Glutamatergic neuron (in vitro differentiated cells): ENCODE results near the gene GLYR1. TPM values are rescaled to one million over a fixed set of nuclear protein-coding genes. Genes with fewer than 3 reads are reported as not detected.

Experiments used
- DNase-seq: peaks from one replicate; pipeline ENCODE4 v3.0.0; 2022
- H3K27ac Mint-ChIP-seq: one replicate; pipeline ENCODE4 v1.8.0; 2020; ENCODE audit warnings: mild to moderate bottlenecking, mixed read lengths, inconsistent platforms; ENCODE audit not compliant: unreplicated experiment
- H3K27me3 Mint-ChIP-seq: one replicate; pipeline ENCODE4 v1.8.0; 2020; ENCODE audit warnings: mild to moderate bottlenecking, moderate library complexity, mixed read lengths, inconsistent platforms; ENCODE audit not compliant: unreplicated experiment
- H3K36me3 Mint-ChIP-seq: one replicate; pipeline ENCODE4 v1.8.0; 2020; ENCODE audit warnings: mild to moderate bottlenecking, mixed read lengths, inconsistent platforms; ENCODE audit not compliant: unreplicated experiment
- H3K4me1 Mint-ChIP-seq: one replicate; pipeline ENCODE4 v1.8.0; 2020; ENCODE audit warnings: mild to moderate bottlenecking, low read depth, mixed read lengths, inconsistent platforms; ENCODE audit not compliant: unreplicated experiment
- H3K4me3 Mint-ChIP-seq: one replicate; pipeline ENCODE4 v1.8.0; 2020; ENCODE audit warnings: mild to moderate bottlenecking, mixed read lengths, inconsistent platforms; ENCODE audit not compliant: unreplicated experiment
- H3K9me3 Mint-ChIP-seq: one replicate; pipeline ENCODE4 v1.8.0; 2020; ENCODE audit warnings: mild to moderate bottlenecking, moderate library complexity, mixed read lengths, inconsistent platforms; ENCODE audit not compliant: unreplicated experiment
- CTCF ChIP-seq: fragments of 200-600 bp; sonication (generic); IDR thresholded peaks from one replicate; pipeline ENCODE4 v1.5.0; 2021; ENCODE audit not compliant: partially characterized antibody, unreplicated experiment
- total RNA-seq: library from RNA; stranded (reverse); fragmentation: NEBNext Ultra II Directional; extraction: Animal tissue kit (Norgen Biotek cat#: 25700); gene quantifications from one replicate; pipeline ENCODE4 v1.2.1, GENCODE V29; 2021; ENCODE audit not compliant: unreplicated experiment

The GLYR1 gene
- total RNA-seq, 1 donor from 2014 or later, result 133 TPM

GRCh38 chr16:4802659-4803287 lies 44.3 kb downstream of the GLYR1 start:
- peak; percentile 43 for TF ChIP-seq CTCF
- peak; percentile 92 for DNase-seq
- H3K36me3 Mint-ChIP-seq, result no peaks in the 10 kb centered on the region
- H3K27me3 Mint-ChIP-seq, result peaks cover 13% of the 10 kb centered on the region
- H3K4me3 Mint-ChIP-seq, result peak overlapping the region; percentile 88
- peak overlapping the region; percentile 94 for H3K27ac Mint-ChIP-seq
- H3K9me3 Mint-ChIP-seq, result peaks cover 11% of the 10 kb centered on the region
- H3K4me1 Mint-ChIP-seq, result peaks cover 22% of the 10 kb centered on the region

GRCh38 chr16:4801962-4802658 lies 45.0 kb downstream of the GLYR1 start, which contains the start of gene ROGDI:
TSS of gene ROGDI (minus strand) at chr16:4802633. CDS start at chr16:4802571, 62 bp downstream.
- Mint-ChIP-seq H3K4me1 (peaks cover 22% of the 10 kb centered on the region), H3K27me3 (peaks cover 11% of the 10 kb centered on the region), H3K36me3 (no peaks in the 10 kb centered on the region), H3K9me3 (peaks cover 8% of the 10 kb centered on the region), H3K4me3 (peak within 1 kb of the TSS; percentile 88), H3K27ac (peak within 1 kb of the TSS; percentile 94)
- no peak for TF ChIP-seq CTCF
- DNase-seq, result peak; percentile 64

- no peak for TF ChIP-seq CTCF
- H3K9me3 Mint-ChIP-seq, result peaks cover 8% of the 10 kb centered on the region
- H3K27ac Mint-ChIP-seq, result peak overlapping the region; percentile 88
- no peak for DNase-seq
- H3K27me3 Mint-ChIP-seq, result peaks cover 11% of the 10 kb centered on the region
- no peaks in the 10 kb centered on the region for H3K36me3 Mint-ChIP-seq
- H3K4me3 Mint-ChIP-seq, result peak overlapping the region; percentile 83
- peaks cover 22% of the 10 kb centered on the region for H3K4me1 Mint-ChIP-seq
Measured at GRCh38 chr16:4801051-4801961, 45.8 kb downstream of the GLYR1 start.

GRCh38 chr16:4800290-4801041 lies 46.6 kb downstream of the GLYR1 start:
- TF ChIP-seq CTCF, result no peak
- Mint-ChIP-seq H3K9me3 (peaks cover 8% of the 10 kb centered on the region), H3K36me3 (no peaks in the 10 kb centered on the region), H3K4me1 (peaks cover 22% of the 10 kb centered on the region), H3K27ac (peak overlapping the region; percentile 88), H3K27me3 (peaks cover 11% of the 10 kb centered on the region), H3K4me3 (peak overlapping the region; percentile 82)
- DNase-seq, result peak; percentile 70
